ENCODE results near the gene NFATC2.

DNA sequence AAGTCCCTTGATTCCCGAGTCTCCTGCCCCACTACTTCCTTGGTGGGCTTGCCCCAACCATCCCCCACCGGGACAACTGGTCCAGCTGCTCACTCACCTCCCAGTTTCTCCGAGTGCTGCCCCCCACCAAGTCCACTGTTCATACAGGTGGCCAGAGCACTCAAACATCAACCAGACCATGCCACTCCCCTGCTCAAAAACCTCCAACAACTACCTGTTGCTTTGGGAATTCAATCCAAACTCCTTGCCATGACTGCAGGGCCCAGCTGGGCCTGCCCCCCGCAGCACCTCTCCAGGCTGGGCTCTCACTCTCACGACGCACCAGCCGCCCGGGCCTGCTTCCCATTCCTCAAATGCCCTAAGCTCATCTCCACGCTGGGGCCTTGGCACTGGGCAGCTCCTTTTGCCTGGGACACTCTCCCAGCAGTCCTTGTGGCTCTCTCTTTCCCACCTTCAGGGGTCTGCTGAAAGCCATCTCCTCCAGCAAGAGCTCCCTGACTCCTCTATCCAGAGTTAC is 97.5 kb downstream of the NFATC2 start:
- TF ChIP-seq CTCF (IDR thresholded peaks at IDR 0.05 in 2 of 3, conservative IDR thresholded peaks at IDR 0.05 in 1 of 3; ENCODE audit: borderline replicate concordance in 1 of 3, insufficient read depth in 1 of 3, low read depth in 2 of 3, low read length in 2 of 3) (no peak), MAX (IDR thresholded peaks at IDR 0.05) (no peak), ATF3 (IDR thresholded peaks at IDR 0.05) (no peak), FOSL1 (IDR thresholded peaks at IDR 0.05; ENCODE audit: low read depth) (no peak), POLR2AphosphoS5 (IDR thresholded peaks at IDR 0.05; ENCODE audit: low read depth, low read length) (no peak)

Data from HCT116 (cell line).